Neural progenitor cell (in vitro differentiated cells): ENCODE results near the gene RNF39.

ENCODE experiments used
- CTCF ChIP-seq: fragments of 200-600 bp; sonication (generic); IDR thresholded peaks from 2 replicates; pipeline ENCODE4 v1.5.1; 2017; ENCODE audit warnings: antibody characterized with exemption, mild to moderate bottlenecking
- EZH2phosphoT487 ChIP-seq: fragments of 200-600 bp; sonication (generic); IDR thresholded peaks from 2 replicates; pipeline ENCODE4 v1.6.1; 2017; ENCODE audit warnings: antibody characterized with exemption

DNA sequence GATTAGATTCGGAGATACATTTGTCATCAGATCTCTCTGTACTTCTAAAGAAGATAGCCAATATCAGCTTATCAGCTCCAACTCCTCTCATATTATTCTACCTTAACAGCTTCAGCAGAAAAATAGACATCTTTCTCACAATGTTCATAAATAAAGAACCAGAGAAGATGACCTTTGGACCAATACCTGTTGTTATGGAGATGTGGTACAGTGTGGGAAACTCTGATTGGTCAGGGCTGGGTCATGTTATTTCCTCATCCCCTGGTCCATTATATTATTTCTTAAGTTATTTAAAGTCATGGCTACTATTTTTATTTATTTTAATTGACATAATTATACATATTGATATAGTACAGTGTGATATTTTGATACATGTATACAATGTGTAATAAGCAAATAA, 50.4 kb downstream of the RNF39 start:
- TF ChIP-seq CTCF = no peak
- no peak for TF ChIP-seq EZH2phosphoT487
